ENCODE data around the gene AGL.
A peak's percentile ranks its signal among the peaks of the same experiment; 100 is the strongest.
"Not testable (repeated sequence)": the region's sequence is repeated elsewhere in the genome, so short reads cannot be mapped to it uniquely, and the experiment has no call there.

Gene AGL

DNA sequence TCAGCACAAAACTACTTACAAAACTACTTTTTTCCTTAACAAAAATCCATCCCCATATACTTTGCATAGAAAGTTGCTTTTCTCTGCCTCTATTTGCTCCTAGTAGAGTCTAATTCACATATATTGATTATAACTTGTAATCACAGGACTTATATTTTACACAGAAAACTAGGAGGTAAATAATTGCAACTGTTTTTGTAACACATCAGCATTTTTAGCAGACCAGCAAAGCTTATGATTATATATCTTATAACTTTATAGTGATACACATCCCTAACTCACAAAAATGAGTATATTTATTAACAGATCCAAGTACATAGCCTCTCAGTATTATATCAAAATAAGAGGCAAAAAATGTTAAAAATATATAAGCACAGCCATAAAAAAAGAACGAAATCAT is 102.4 kb downstream of the AGL start:
- TF ChIP-seq, protein P1, sequence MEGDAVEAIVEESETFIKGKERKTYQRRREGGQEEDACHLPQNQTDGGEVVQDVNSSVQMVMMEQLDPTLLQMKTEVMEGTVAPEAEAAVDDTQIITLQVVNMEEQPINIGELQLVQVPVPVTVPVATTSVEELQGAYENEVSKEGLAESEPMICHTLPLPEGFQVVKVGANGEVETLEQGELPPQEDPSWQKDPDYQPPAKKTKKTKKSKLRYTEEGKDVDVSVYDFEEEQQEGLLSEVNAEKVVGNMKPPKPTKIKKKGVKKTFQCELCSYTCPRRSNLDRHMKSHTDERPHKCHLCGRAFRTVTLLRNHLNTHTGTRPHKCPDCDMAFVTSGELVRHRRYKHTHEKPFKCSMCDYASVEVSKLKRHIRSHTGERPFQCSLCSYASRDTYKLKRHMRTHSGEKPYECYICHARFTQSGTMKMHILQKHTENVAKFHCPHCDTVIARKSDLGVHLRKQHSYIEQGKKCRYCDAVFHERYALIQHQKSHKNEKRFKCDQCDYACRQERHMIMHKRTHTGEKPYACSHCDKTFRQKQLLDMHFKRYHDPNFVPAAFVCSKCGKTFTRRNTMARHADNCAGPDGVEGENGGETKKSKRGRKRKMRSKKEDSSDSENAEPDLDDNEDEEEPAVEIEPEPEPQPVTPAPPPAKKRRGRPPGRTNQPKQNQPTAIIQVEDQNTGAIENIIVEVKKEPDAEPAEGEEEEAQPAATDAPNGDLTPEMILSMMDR (IDR thresholded peaks at IDR 0.05; ENCODE audit: low read length, missing control alignments) = no peak
- H3K4me3 ChIP-seq (replicated peaks; ENCODE audit: low read depth, low read length) = no peak overlapping the region
- DNase-seq (ENCODE audit: low read depth) = no peak

DNA sequence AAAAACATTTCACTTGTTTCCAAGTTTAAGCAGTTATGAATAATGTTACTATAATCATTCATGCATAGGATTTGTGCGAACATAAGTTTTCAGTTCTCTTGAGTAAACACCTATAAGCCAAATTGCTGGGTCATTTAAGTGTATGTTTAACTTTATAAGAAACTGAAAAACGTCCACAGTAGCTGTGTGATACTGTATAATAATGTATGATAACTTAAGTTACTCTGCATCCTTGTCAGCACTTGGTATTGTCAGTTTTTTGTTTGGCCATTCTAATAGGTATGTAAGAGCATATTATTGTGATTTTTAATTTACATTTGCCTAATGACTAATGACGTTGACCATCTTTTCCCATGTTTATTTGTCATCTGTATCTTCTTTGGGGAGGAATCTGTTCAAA is 105.2 kb downstream of the AGL start:
- no peak overlapping the region for H3K4me3 ChIP-seq (replicated peaks; ENCODE audit: low read depth, low read length)
- DNase-seq (ENCODE audit: low read depth) = no peak
- TF ChIP-seq, protein P1 (IDR thresholded peaks at IDR 0.05; ENCODE audit: low read length, missing control alignments) = no peak

DNA sequence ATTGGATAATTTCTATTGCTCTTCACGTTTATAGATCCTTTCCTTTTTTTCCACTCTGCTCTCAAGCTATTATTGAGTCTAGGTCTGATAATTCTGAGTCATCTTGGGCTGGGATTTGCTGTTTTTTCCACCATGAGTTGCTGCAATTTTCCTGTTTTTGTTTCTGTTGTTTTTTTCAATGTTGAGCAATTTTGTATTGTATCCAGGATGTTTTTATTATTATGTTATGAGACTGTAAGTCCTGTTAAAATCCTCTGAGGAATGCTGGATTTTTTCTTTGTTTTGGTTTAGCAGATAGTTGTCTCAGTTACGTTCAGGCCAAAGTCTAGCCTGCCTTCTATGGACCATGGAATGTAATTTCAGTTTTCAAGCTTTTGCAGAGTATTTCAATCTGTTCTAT is 106.6 kb downstream of the AGL start:
- no peak overlapping the region for H3K4me3 ChIP-seq (replicated peaks; ENCODE audit: low read depth, low read length)
- TF ChIP-seq, protein P1 (IDR thresholded peaks at IDR 0.05; ENCODE audit: low read length, missing control alignments) = peak; percentile 44
- DNase-seq (ENCODE audit: low read depth) = peak; percentile 94

DNA sequence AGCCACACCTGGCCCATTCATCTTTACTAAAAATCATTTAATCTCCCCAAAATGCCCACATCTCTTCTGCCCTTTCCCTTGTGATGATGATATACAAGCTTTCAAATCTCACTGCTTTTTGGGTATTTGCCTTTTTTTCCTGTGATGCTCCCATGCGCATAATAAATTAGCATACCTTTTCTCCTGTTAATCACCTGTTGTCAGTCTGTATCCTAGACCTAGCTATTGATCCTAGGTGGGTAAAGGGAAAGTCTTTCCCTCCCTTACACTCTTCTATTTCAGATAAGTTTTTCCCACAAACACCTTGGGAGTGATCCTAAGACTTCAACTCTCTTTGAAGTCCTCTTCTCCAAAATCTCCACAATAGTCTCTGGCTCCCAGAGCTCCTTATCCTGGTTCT is 107.7 kb downstream of the AGL start:
- no peak for DNase-seq (ENCODE audit: low read depth)
- H3K4me3 ChIP-seq (replicated peaks; ENCODE audit: low read depth, low read length) = no peak overlapping the region
- TF ChIP-seq, protein P1 (IDR thresholded peaks at IDR 0.05; ENCODE audit: low read length, missing control alignments) = no peak

DNA sequence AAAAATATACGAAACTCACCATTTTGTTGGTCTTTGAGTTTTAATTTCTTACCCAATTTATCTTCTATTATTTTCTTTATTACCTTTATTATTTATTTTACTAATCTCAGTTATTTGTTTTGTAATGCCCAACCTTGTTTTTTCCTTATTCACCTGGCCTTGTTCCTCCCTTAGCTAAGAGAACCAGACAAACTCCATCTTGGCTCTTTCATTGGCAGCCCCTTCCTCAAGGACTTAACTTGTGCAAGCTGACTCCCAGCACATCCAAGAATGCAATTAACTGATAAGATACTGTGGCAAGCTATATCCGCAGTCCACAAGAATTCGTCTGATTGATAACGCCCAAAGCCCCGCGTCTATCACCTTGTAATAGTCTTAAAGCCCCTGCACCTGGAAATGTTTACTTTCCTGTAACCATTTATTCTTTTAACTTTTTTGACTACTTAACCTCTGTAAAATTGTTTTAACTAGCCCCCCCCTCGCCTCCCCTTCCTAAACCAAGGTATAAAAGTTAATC is 109.1 kb downstream of the AGL start:
- H3K4me3 ChIP-seq (replicated peaks; ENCODE audit: low read depth, low read length); DNase-seq (ENCODE audit: low read depth): not testable (repeated sequence)

DNA sequence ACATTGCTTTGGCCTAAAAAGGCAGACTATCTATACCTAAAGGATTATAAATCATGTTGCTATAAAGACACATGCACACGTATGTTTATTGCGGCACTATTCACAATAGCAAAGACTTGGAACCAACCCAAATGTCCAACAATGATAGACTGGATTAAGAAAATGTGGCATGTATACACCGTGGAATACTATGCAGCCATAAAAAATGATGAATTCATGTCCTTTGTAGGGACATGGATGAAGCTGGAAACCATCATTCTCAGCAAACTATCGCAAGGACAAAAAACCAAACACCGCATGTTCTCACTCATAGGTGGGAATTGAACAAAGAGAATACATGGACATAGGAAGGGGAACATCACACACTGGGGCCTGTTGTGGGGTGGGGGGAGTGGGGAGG is 110.1 kb downstream of the AGL start:
- not testable (repeated sequence) for DNase-seq (ENCODE audit: low read depth)

DNA sequence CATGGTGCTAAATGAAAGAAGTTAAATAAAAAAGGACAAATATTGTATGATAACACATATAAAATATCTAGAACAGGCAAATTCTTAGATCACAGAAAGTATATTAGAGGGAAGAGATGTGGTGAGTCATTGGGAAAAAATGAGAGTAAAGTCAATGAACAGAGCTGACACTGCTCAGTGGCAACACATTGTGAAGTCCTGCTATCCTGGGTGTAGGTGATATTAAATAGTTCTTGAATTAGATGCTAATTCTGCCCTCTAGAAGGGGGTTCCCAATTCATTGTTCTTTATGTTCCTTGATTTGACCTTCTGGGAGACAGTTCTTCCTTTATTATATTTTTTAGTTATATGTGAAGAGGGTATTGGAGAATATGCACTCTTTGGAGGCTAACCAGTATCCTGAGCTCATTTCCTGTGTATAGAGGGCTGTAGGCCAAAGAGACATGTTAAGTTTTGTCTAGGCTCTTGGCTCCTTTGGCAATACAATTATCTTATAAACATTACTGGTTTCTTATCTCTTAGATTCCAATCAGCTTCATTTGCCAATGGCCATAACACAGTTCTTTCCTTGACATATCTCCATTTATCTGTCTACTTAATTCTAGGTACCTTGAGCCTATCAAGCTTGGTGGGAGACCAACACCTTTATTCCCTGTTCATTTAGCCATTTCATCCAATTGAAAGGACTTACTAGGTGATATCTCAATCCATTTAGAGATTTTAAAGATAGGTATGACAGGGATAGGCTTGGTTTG is 113.1 kb downstream of the AGL start:
- peak; percentile 71 for DNase-seq (ENCODE audit: low read depth)
- H3K4me3 ChIP-seq (replicated peaks; ENCODE audit: low read depth, low read length) = no peak overlapping the region
- TF ChIP-seq, protein P1 (IDR thresholded peaks at IDR 0.05; ENCODE audit: low read length, missing control alignments) = no peak

More for the DNA sequence above, 110.1 kb downstream of the AGL start:
- not testable (repeated sequence) for H3K4me3 ChIP-seq (replicated peaks; ENCODE audit: low read depth, low read length)

DNA sequence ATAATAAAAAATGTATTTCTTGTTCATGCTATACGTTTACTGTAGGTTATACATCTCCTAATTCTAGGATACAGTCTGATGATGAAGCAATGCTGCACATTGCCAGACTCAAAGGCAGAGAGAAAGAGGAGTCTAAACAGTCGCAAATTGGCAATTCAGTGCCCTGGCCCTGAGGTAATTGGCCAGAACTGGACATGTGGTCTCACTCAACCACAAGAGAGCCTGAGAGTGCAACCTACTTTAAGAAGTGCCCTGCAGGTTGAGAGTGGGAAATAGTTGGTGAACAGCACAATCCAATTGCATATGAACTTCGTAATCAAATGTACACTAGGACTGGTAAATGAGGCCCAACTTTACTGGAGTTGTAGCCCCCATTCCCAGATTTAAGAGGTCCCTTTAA is 114.6 kb downstream of the AGL start:
- TF ChIP-seq, protein P1 (IDR thresholded peaks at IDR 0.05; ENCODE audit: low read length, missing control alignments) = no peak
- H3K4me3 ChIP-seq (replicated peaks; ENCODE audit: low read depth, low read length) = no peak overlapping the region
- DNase-seq (ENCODE audit: low read depth) = no peak

Data from fibroblast of pulmonary artery (primary cell).